PC-3 (cell line): Measurements from ENCODE around the gene HOXC11. TPM values are rescaled to one million over a fixed set of nuclear protein-coding genes. Genes with fewer than 3 reads are reported as not detected.

ENCODE experiments used
- ATAC-seq: fragments of 200-7000 bp; cut with Tn5 transposase; 2 replicates; pipeline ENCODE4 v1.9.1; 2020; ENCODE audit warnings: mild to moderate bottlenecking, moderate library complexity
- BruUV-seq: library from RNA; stranded (reverse); fragments of 400-500 nt; replicated peaks from 2 replicates; lab custom pipeline; 2021; lab: Mats Ljungman, UMichigan
- CTCF ChIA-PET: fragments of 300-600 bp; sonication (Branson Sonifier 250); formaldehyde crosslinking; loops from one replicate; lab custom pipeline; 2022; ENCODE audit warnings: antibody characterized with exemption; lab: Charles Lee
- POLR2A ChIA-PET: fragments of 300-600 bp; sonication (Branson Sonifier 250); formaldehyde crosslinking; loops from one replicate; lab custom pipeline; 2022; ENCODE audit warnings: antibody characterized with exemption; ENCODE audit not compliant: unreplicated experiment; lab: Charles Lee
- DNase-seq: peaks from one replicate; pipeline ENCODE4 v3.0.0-alpha.2; 2015
- H2AFZ ChIP-seq: fragments of 300-600 bp; sonication (generic); 2 replicates; pipeline ENCODE4 v1.6.0; 2016; ENCODE audit warnings: antibody characterized with exemption, low read length
- H3F3A ChIP-seq: fragments of 300-600 bp; sonication (generic); one replicate; pipeline ENCODE4 v1.6.0; 2017; ENCODE audit warnings: antibody characterized with exemption, low read length, control low read depth, mild to moderate bottlenecking; ENCODE audit not compliant: unreplicated experiment
- H3K27ac ChIP-seq: fragments of 300-600 bp; sonication (generic); 2 replicates; pipeline ENCODE4 v1.5.1; 2016; ENCODE audit warnings: mild to moderate bottlenecking, low read length
- H3K27me3 ChIP-seq: fragments of 300-600 bp; sonication (generic); 2 replicates; pipeline ENCODE4 v1.6.1; 2016; ENCODE audit warnings: low read length, mixed read lengths
- H3K36me3 ChIP-seq: fragments of 300-600 bp; sonication (generic); 2 replicates; pipeline ENCODE4 v1.6.1; 2016; ENCODE audit warnings: low read depth, mixed run types, low read length, mixed read lengths
- H3K4me1 ChIP-seq: fragments of 300-600 bp; sonication (generic); 2 replicates; pipeline ENCODE4 v1.5.1; 2016; ENCODE audit warnings: low read length; ENCODE audit not compliant: insufficient read depth
- H3K4me2 ChIP-seq: fragments of 300-600 bp; sonication (generic); 2 replicates; pipeline ENCODE4 v1.6.0; 2016; ENCODE audit warnings: low read length
- H3K4me3 ChIP-seq: fragments of 300-600 bp; sonication (generic); 2 replicates; pipeline ENCODE4 v1.5.1; 2016; ENCODE audit warnings: mild to moderate bottlenecking, low read length, mixed read lengths
- H3K79me2 ChIP-seq: fragments of 300-600 bp; sonication (generic); 2 replicates; pipeline ENCODE4 v1.6.1; 2017; ENCODE audit warnings: low read length, mixed read lengths
- H3K9ac ChIP-seq: fragments of 300-600 bp; sonication (generic); 2 replicates; pipeline ENCODE4 v1.6.0; 2016; ENCODE audit warnings: mild to moderate bottlenecking, low read length
- H3K9me2 ChIP-seq: fragments of 300-600 bp; sonication (generic); replicated peaks from 2 replicates; pipeline ENCODE4 v1.6.1; 2016; ENCODE audit warnings: mixed run types, low read length, mixed read lengths
- H3K9me3 ChIP-seq: fragments of 300-600 bp; sonication (generic); 2 replicates; pipeline ENCODE4 v1.6.1; 2016; ENCODE audit warnings: low read length, mixed read lengths
- H4K20me1 ChIP-seq: fragments of 300-600 bp; sonication (generic); 2 replicates; pipeline ENCODE4 v1.6.1; 2016; ENCODE audit warnings: low read length, mixed read lengths
- CTCF ChIP-seq: fragments of 300-600 bp; sonication (generic); conservative IDR thresholded peaks from 2 replicates; pipeline ENCODE4 v1.5.1; 2017; ENCODE audit warnings: antibody characterized with exemption, low read depth, mild to moderate bottlenecking, low read length
- EZH2 ChIP-seq: fragments of 300-600 bp; sonication (generic); IDR thresholded peaks from one replicate; pipeline ENCODE4 v1.6.1; 2017; ENCODE audit warnings: antibody characterized with exemption, mild to moderate bottlenecking, low read length; ENCODE audit not compliant: unreplicated experiment
- EZH2phosphoT487 ChIP-seq: fragments of 300-600 bp; sonication (generic); IDR thresholded peaks from 2 replicates; pipeline ENCODE4 v1.6.1; 2018; ENCODE audit warnings: mild to moderate bottlenecking, antibody characterized with exemption, low read length, borderline replicate concordance
- intact Hi-C: fragments of 100-400 bp; cut with micrococcal nuclease; formaldehyde crosslinking; loops from 2 replicates; pipeline ENCODE4 v1.9.0; 2023
- total RNA-seq: library from RNA; depleted of rRNA; stranded (reverse); fragments of >200 nt; gene quantifications from 2 replicates; pipeline ENCODE4 v1.2.3, GENCODE V29; 2014

HOXC11 gene
- total RNA-seq, 1 experiment from 2014 or later, result 0.84 TPM

- intact Hi-C loops, result no loop called here
- Histone ChIP-seq H3K27ac (no peak overlapping the region), H3K9ac (no peak overlapping the region), H3F3A (no peaks in the 10 kb centered on the region), H3K4me2 (no peak overlapping the region), H2AFZ (no peak overlapping the region), H3K36me3 (no peaks in the 10 kb centered on the region), H3K79me2 (no peaks in the 10 kb centered on the region), H3K4me1 (peaks cover 25% of the 10 kb centered on the region), H3K9me3 (no peaks in the 10 kb centered on the region), H3K9me2 (no peaks in the 10 kb centered on the region), H3K27me3 (no peaks in the 10 kb centered on the region), H3K4me3 (no peak overlapping the region), H4K20me1 (no peaks in the 10 kb centered on the region)
- no peak for TF ChIP-seq EZH2
- no peak for TF ChIP-seq EZH2phosphoT487
- no peak for TF ChIP-seq CTCF
- CTCF ChIA-PET, result no interaction called here
- DNase-seq (no peak), ATAC-seq (no peak)
- no TSS peak for BruUV-seq
- POLR2A ChIA-PET, result no interaction called here
These were observed 10.0 kb downstream of the HOXC11 start for GRCh38 chr12:53982648-53983567.

GRCh38 chr12:53983568-53983949 lies 10.6 kb downstream of the HOXC11 start:
- TF ChIP-seq EZH2phosphoT487 (no peak), CTCF (no peak), EZH2 (no peak)
- no peaks in the 10 kb centered on the region for H3K36me3 ChIP-seq
- no TSS peak for BruUV-seq
- no peaks in the 10 kb centered on the region for H4K20me1 ChIP-seq
- H3K9ac ChIP-seq, result no peak overlapping the region
- ChIA-PET CTCF (no interaction called here), POLR2A (no interaction called here)
- H3K27ac ChIP-seq, result no peak overlapping the region
- ATAC-seq (no peak), DNase-seq (no peak)
- H3F3A ChIP-seq, result no peaks in the 10 kb centered on the region
- no peak overlapping the region for H2AFZ ChIP-seq
- H3K79me2 ChIP-seq, result no peaks in the 10 kb centered on the region
- intact Hi-C loops, result no loop called here
- no peak overlapping the region for H3K4me3 ChIP-seq
- peaks cover 25% of the 10 kb centered on the region for H3K4me1 ChIP-seq
- H3K27me3 ChIP-seq, result no peaks in the 10 kb centered on the region
- no peak overlapping the region for H3K4me2 ChIP-seq
- no peaks in the 10 kb centered on the region for H3K9me3 ChIP-seq
- H3K9me2 ChIP-seq, result no peaks in the 10 kb centered on the region
